Heart left ventricle (tissue), 13 donors: Measurements from ENCODE around the gene BIRC7.

Experiments
- POLR2A ChIP-seq, 2 donors: fragments of 450-650 bp; IDR thresholded peaks; one replicate each; pipeline ENCODE4 v1.6.1; 2017; ENCODE audit warnings: antibody characterized with exemption in 2 of 2, mild to moderate bottlenecking in 2 of 2, moderate library complexity in 2 of 2
- TF ChIP-seq, protein P1 (sequence below), 12 donors: fragments of 200-600 bp; sonication (generic) in 4 of 12; IDR thresholded peaks; one replicate each; pipeline versions ENCODE4 v1.5.0 to v1.8.0; 2018 to 2022; ENCODE audit warnings: antibody characterized with exemption in 12 of 12, mild to moderate bottlenecking in 5 of 12
- donor health status: ischemic (EF 13 %, LVEDD 7.1; RV severe dilation, severe dysfunction).
- donor health status: DM: no; HTN: yes; CAD: no.
- donor health status: DM: no; HTN: no; CAD: no.
- donor health status: ischemic (EF 25% LVEDD 6.9; RV normal size, moderate dysfunction).
- donor health status: ischemic (EF 25% LVEDD 5.7; RV mildly dilated, moderate dysfunction).
- donor health status: ischemic (EF 35%, LVEDD 5.7; RV mildly dilated, moderate dysfunction).
- donor health status: nonischemic (EF 11% LVEDD 7.7; RV severe dilation, severe dysfunction).
- donor health status: DM: yes; HTN: yes; CAD: no.
- donor health status: PGD.
- donor health status: ischemic (EF 29% LVEDD 5.4; RV normal size, mild dysfunction).
- donor health status: nonischemic (EF 23%, LVEDD 6.1; RV moderate dilation, normal function).

DNA sequence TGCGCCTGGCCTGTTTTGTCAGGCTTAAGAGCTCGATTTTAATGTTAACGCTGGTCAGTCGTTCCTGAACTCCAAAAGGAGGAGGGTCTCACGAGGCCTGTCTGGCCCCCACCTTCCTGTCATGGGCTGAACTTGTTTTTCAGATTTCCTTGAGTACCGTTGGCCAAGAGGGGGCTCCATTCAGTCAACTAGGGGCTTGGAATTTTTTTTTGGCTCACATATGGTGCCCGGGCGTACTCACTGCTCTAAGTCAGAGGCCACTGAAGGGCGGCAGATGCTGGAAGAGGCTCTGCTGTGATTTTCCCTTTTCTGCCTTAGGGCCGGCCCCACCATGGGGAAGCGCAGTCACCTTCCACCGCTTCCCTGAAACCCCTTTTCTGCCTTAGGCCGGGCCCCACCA, 6.9 kb upstream of the BIRC7 start:
- TF ChIP-seq POLR2A (IDR thresholded peaks at IDR 0.05) = no peak
- TF ChIP-seq, protein P1, sequence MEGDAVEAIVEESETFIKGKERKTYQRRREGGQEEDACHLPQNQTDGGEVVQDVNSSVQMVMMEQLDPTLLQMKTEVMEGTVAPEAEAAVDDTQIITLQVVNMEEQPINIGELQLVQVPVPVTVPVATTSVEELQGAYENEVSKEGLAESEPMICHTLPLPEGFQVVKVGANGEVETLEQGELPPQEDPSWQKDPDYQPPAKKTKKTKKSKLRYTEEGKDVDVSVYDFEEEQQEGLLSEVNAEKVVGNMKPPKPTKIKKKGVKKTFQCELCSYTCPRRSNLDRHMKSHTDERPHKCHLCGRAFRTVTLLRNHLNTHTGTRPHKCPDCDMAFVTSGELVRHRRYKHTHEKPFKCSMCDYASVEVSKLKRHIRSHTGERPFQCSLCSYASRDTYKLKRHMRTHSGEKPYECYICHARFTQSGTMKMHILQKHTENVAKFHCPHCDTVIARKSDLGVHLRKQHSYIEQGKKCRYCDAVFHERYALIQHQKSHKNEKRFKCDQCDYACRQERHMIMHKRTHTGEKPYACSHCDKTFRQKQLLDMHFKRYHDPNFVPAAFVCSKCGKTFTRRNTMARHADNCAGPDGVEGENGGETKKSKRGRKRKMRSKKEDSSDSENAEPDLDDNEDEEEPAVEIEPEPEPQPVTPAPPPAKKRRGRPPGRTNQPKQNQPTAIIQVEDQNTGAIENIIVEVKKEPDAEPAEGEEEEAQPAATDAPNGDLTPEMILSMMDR (IDR thresholded peaks at IDR 0.05) = no peak
